Activated T-cell treated with anti-CD3 and anti-CD28 coated beads, Interleukin-2, amount 50 U/mL, for 4 hours (primary cell): Measurements from ENCODE around the gene NMRK2. TPM values are rescaled to one million over a fixed set of nuclear protein-coding genes. Genes with fewer than 3 reads are reported as not detected.
"Not testable (repeated sequence)": the region's sequence is repeated elsewhere in the genome, so short reads cannot be mapped to it uniquely, and the experiment has no call there.

Source experiments
- ATAC-seq, 2 donors: fragments of 200-7000 bp; cut with Tn5 transposase; one replicate each; pipeline ENCODE4 v1.10.0; 2021
- DNase-seq: peaks from one replicate; pipeline ENCODE4 v3.0.0-alpha.2; 2020
- H3K27me3 Mint-ChIP-seq: one replicate; pipeline ENCODE4 v1.8.0; 2021; ENCODE audit warnings: low read depth, mixed read lengths
- H3K36me3 Mint-ChIP-seq: one replicate; pipeline ENCODE4 v1.8.0; 2022; ENCODE audit warnings: mixed read lengths; ENCODE audit not compliant: insufficient read depth
- H3K4me1 Mint-ChIP-seq: one replicate; pipeline ENCODE4 v1.8.0; 2021; ENCODE audit warnings: low read depth, mixed read lengths
- H3K4me3 Mint-ChIP-seq: one replicate; pipeline ENCODE4 v1.8.0; 2021; ENCODE audit warnings: mild to moderate bottlenecking, moderate library complexity, mixed read lengths
- H3K9me3 Mint-ChIP-seq: one replicate; pipeline ENCODE4 v1.8.0; 2021; ENCODE audit warnings: mixed read lengths
- total RNA-seq, 3 donors: library from RNA; stranded (reverse); gene quantifications; one replicate each; pipeline ENCODE4 v1.2.1, GENCODE V29; 2021

NMRK2 gene
- total RNA-seq, 3 donors from 2014 or later: not detected

- peaks cover 7% of the 10 kb centered on the region for H3K36me3 Mint-ChIP-seq
- peaks cover 28% of the 10 kb centered on the region for H3K4me1 Mint-ChIP-seq
- no peaks in the 10 kb centered on the region for H3K9me3 Mint-ChIP-seq
These were observed 33.5 kb downstream of the NMRK2 start for GRCh38 chr19:3966051-3967017.

GRCh38 chr19:3967983-3968382 is 35.1 kb downstream of the NMRK2 start:
- not testable (repeated sequence) for H3K9me3 Mint-ChIP-seq, ATAC-seq, H3K36me3 Mint-ChIP-seq, H3K4me3 Mint-ChIP-seq, H3K27me3 Mint-ChIP-seq, DNase-seq
- peaks cover 30% of the 10 kb centered on the region for H3K4me1 Mint-ChIP-seq

More at GRCh38 chr19:3966051-3967017, 33.5 kb downstream of the NMRK2 start:
- H3K4me3 Mint-ChIP-seq: no peak overlapping the region
- DNase-seq (no peak), ATAC-seq (no peak)
- no peaks in the 10 kb centered on the region for H3K27me3 Mint-ChIP-seq

- H3K27me3 Mint-ChIP-seq: no peaks in the 10 kb centered on the region
- peak overlapping the region; percentile 88 for H3K4me3 Mint-ChIP-seq
- DNase-seq (no peak), ATAC-seq (no peak)
- peaks cover 7% of the 10 kb centered on the region for H3K36me3 Mint-ChIP-seq
- H3K9me3 Mint-ChIP-seq: no peaks in the 10 kb centered on the region
- peaks cover 30% of the 10 kb centered on the region for H3K4me1 Mint-ChIP-seq
These were observed 35.9 kb downstream of the NMRK2 start for GRCh38 chr19:3968556-3969434.

- no peak for ATAC-seq
- Mint-ChIP-seq H3K4me3 (peak overlapping the region; percentile 88), H3K9me3 (no peaks in the 10 kb centered on the region), H3K27me3 (no peaks in the 10 kb centered on the region), H3K4me1 (peaks cover 30% of the 10 kb centered on the region), H3K36me3 (peaks cover 7% of the 10 kb centered on the region)
- no peak for DNase-seq
These were observed 36.8 kb downstream of the NMRK2 start for GRCh38 chr19:3969435-3970312.

GRCh38 chr19:3970313-3970807 is 37.5 kb downstream of the NMRK2 start:
- peak overlapping the region; percentile 88 for H3K4me3 Mint-ChIP-seq
- peaks cover 30% of the 10 kb centered on the region for H3K4me1 Mint-ChIP-seq
- ATAC-seq: no peak
- peaks cover 5% of the 10 kb centered on the region for H3K36me3 Mint-ChIP-seq
- DNase-seq: no peak
- no peaks in the 10 kb centered on the region for H3K9me3 Mint-ChIP-seq
- no peaks in the 10 kb centered on the region for H3K27me3 Mint-ChIP-seq

- ATAC-seq (peak; percentile 83 to 88), DNase-seq (peak; percentile 89)
- peaks cover 30% of the 10 kb centered on the region for H3K4me1 Mint-ChIP-seq
- H3K4me3 Mint-ChIP-seq: peak within 1 kb of the TSS; percentile 88
- no peaks in the 10 kb centered on the region for H3K9me3 Mint-ChIP-seq
- H3K27me3 Mint-ChIP-seq: no peaks in the 10 kb centered on the region
- peaks cover 8% of the 10 kb centered on the region for H3K36me3 Mint-ChIP-seq
These were observed 38.1 kb downstream of the NMRK2 start, which contains the start of gene DAPK3 for GRCh38 chr19:3970808-3971598. Gene DAPK3 (minus strand): TSS chr19:3971099. CDS start chr19:3969735, 1,364 bp downstream.

GRCh38 chr19:3975144-3975543 is 42.3 kb downstream of the NMRK2 start:
- Mint-ChIP-seq H3K9me3 (no peaks in the 10 kb centered on the region), H3K36me3 (peaks cover 29% of the 10 kb centered on the region), H3K4me1 (peaks cover 22% of the 10 kb centered on the region), H3K27me3 (no peaks in the 10 kb centered on the region), H3K4me3 (no peak overlapping the region)
- ATAC-seq: no peak
- DNase-seq: no peak

- H3K4me3 Mint-ChIP-seq: peak overlapping the region; percentile 11
These were observed 42.8 kb downstream of the NMRK2 start for GRCh38 chr19:3975637-3976087.

GRCh38 chr19:3976495-3977241 is 43.8 kb downstream of the NMRK2 start:
- H3K36me3 Mint-ChIP-seq: peaks cover 33% of the 10 kb centered on the region
- H3K4me1 Mint-ChIP-seq: peaks cover 15% of the 10 kb centered on the region
- no peaks in the 10 kb centered on the region for H3K9me3 Mint-ChIP-seq
- H3K27me3 Mint-ChIP-seq: no peaks in the 10 kb centered on the region
- DNase-seq (no peak), ATAC-seq (no peak)
- H3K4me3 Mint-ChIP-seq: no peak overlapping the region

More at GRCh38 chr19:3975637-3976087, 42.8 kb downstream of the NMRK2 start:
- DNase-seq (no peak), ATAC-seq (no peak)
- H3K4me1 Mint-ChIP-seq: peaks cover 17% of the 10 kb centered on the region
- no peaks in the 10 kb centered on the region for H3K9me3 Mint-ChIP-seq
- peaks cover 29% of the 10 kb centered on the region for H3K36me3 Mint-ChIP-seq
- H3K27me3 Mint-ChIP-seq: no peaks in the 10 kb centered on the region

- H3K4me3 Mint-ChIP-seq: no peak overlapping the region
- no peak for DNase-seq
- peak; percentile 3 to 5 for ATAC-seq
- H3K9me3 Mint-ChIP-seq: no peaks in the 10 kb centered on the region
- H3K27me3 Mint-ChIP-seq: no peaks in the 10 kb centered on the region
- H3K36me3 Mint-ChIP-seq: peaks cover 38% of the 10 kb centered on the region
- peaks cover 20% of the 10 kb centered on the region for H3K4me1 Mint-ChIP-seq
These were observed 44.6 kb downstream of the NMRK2 start for GRCh38 chr19:3977242-3978143.

- H3K9me3 Mint-ChIP-seq: no peaks in the 10 kb centered on the region
- H3K4me3 Mint-ChIP-seq: no peak overlapping the region
- DNase-seq (no peak), ATAC-seq (no peak)
- no peaks in the 10 kb centered on the region for H3K27me3 Mint-ChIP-seq
- H3K36me3 Mint-ChIP-seq: peaks cover 45% of the 10 kb centered on the region
- peaks cover 26% of the 10 kb centered on the region for H3K4me1 Mint-ChIP-seq
These were observed 45.3 kb downstream of the NMRK2 start for GRCh38 chr19:3978145-3978544.
